HG03442 (cell line): ENCODE measurements around the gene TEX264.

Experiments used
- ATAC-seq: cut with Tn5 transposase; IDR thresholded peaks from one replicate; pipeline ENCODE4 v1.9.1; 2021; ENCODE audit warnings: mild to moderate bottlenecking, moderate library complexity; ENCODE audit not compliant: unreplicated experiment

TEX264 gene

GRCh38 chr3:51691949-51692348, 20.9 kb downstream of the TEX264 start:
- no peak for ATAC-seq

GRCh38 chr3:51692980-51693395, 21.9 kb downstream of the TEX264 start:
- no peak for ATAC-seq

- ATAC-seq: no peak
Measured at GRCh38 chr3:51696954-51697353, 25.9 kb downstream of the TEX264 start.

GRCh38 chr3:51698209-51698608, 27.2 kb downstream of the TEX264 start:
- ATAC-seq: no peak

GRCh38 chr3:51700403-51700802, 29.4 kb downstream of the TEX264 start:
- ATAC-seq: no peak

GRCh38 chr3:51702156-51702555, 31.1 kb downstream of the TEX264 start:
- no peak for ATAC-seq

- no peak for ATAC-seq
Measured at GRCh38 chr3:51703068-51703760, 32.2 kb downstream of the TEX264 start.

- ATAC-seq: no peak
Measured at GRCh38 chr3:51703761-51704510, 32.9 kb downstream of the TEX264 start.

- ATAC-seq: no peak
Measured at GRCh38 chr3:51704511-51704950, 33.5 kb downstream of the TEX264 start.

GRCh38 chr3:51705276-51706020, 34.4 kb downstream of the TEX264 start:
- ATAC-seq: no peak

GRCh38 chr3:51706021-51706485, 35.0 kb downstream of the TEX264 start:
- ATAC-seq: no peak

- ATAC-seq: no peak
Measured at GRCh38 chr3:51706788-51707731, 36.0 kb downstream of the TEX264 start, which contains the start of gene GRM2. Gene GRM2 (plus strand): TSS chr3:51707068. CDS start chr3:51708984, 1,916 bp downstream.

- ATAC-seq: no peak
Measured at GRCh38 chr3:51708216-51708845, 37.3 kb downstream of the TEX264 start.

GRCh38 chr3:51709004-51709420, 38.0 kb downstream of the TEX264 start:
- no peak for ATAC-seq

GRCh38 chr3:51709675-51710074, 38.6 kb downstream of the TEX264 start:
- no peak for ATAC-seq

GRCh38 chr3:51710631-51711351, 39.7 kb downstream of the TEX264 start:
- no peak for ATAC-seq

GRCh38 chr3:51711352-51712037, 40.4 kb downstream of the TEX264 start:
- ATAC-seq: no peak

- ATAC-seq: no peak
Measured at GRCh38 chr3:51712038-51712420, 41.0 kb downstream of the TEX264 start.

- no peak for ATAC-seq
Measured at GRCh38 chr3:51712511-51712931, 41.5 kb downstream of the TEX264 start.
